Measurements from ENCODE around the gene ACTN1. TPM values are rescaled to one million over a fixed set of nuclear protein-coding genes. Genes with fewer than 3 reads are reported as not detected.

ACTN1 gene
- total and polyA plus RNA-seq, 2 of the 8 experiments (the other 6 are each of a cell fraction or from before 2014, with no cell fraction given): 236 to 262 TPM

DNA sequence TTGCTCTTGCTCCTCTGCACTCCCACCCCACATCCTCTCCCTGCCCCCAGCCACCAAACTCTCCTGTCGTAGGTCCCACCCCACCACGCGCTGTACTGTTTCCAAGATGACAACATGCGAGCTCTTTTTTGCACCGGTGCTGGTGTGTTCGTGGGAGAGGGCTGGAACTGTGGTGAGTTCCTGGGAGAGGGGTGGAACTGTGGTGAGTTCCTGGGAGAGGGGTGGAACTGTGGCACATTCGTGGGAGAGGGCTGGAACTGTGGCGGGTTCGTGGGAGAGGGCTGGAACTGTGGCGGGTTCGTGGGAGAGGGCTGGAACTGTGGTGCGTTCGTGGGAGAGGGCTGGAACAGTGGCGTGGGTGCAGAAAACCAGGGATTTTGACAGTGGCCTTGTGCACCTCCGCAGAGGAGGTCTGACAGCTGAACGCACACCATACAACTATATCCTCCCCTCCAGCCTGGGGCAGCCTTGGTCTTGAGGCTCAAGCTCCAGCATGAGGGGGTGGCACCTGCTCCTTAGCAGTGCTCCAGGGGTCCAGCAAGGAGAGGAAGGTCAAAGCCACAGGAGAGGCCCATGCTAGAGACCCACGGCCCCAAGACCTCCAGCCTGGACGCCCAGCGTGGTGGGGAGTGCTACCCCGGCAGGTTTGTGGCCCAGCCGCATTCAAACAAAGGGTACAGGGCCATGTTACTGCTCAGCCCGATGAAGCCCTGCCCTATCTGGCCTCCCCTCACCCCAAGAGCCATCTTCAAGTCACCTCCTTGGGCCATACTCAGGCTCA, 50.1 kb downstream of the ACTN1 start:
- ChIA-PET CTCF (ENCODE audit: partially characterized antibody) (interaction anchor here (1.8 to 22.6 kb wide), 5 partner anchors 11 to 179 kb away, joined by 5 to 291 read pairs (median 186); no protein-coding TSS in a partner anchor), POLR2A (ENCODE audit: partially characterized antibody) (interaction anchor here (1.0 to 1.8 kb wide), 3 partner anchors 9 to 40 kb away, joined by 3 to 8 read pairs (median 3); no protein-coding TSS in a partner anchor)
- Histone ChIP-seq H3K56ac (replicated peaks; ENCODE audit: insufficient read length, low read depth, low read length) (no peak overlapping the region), H3K9ac (replicated peaks in 1 of 4; ENCODE audit: extremely low read depth in 1 of 4, low read depth in 3 of 4, low read length in 3 of 4) (no peak overlapping the region), H2BK5ac (ENCODE audit: low read depth, low read length) (no peak overlapping the region), H3K14ac (ENCODE audit: insufficient read length) (no peak overlapping the region), H3K23ac (ENCODE audit: insufficient read length) (no peak overlapping the region), H4K20me1 (replicated peaks in 1 of 2; ENCODE audit: control insufficient read depth in 1 of 2, insufficient read depth in 2 of 2, low read length in 2 of 2) (peaks cover 17 to 30% of the 10 kb centered on the region in 2 experiments), H2BK15ac (ENCODE audit: low read length) (no peak overlapping the region), H3K4me3 (ENCODE audit: extremely low read depth in 1 of 4, insufficient read depth in 2 of 4, low read depth in 3 of 4, low read length in 4 of 4) (no peak overlapping the region), H3K27ac (ENCODE audit: low read depth, low read length) (no peak overlapping the region), H3K18ac (ENCODE audit: extremely low read depth, low read length) (no peak overlapping the region), H2BK20ac (ENCODE audit: low read length) (no peak overlapping the region), H2AK5ac (ENCODE audit: low read depth, low read length) (no peak overlapping the region), H3K79me1 (ENCODE audit: low read depth, low read length) (peaks cover 20% of the 10 kb centered on the region), H4K8ac (ENCODE audit: extremely low read depth, insufficient read depth, low read length) (peak overlapping the region; percentile 21), H3K4me2 (ENCODE audit: insufficient read depth in 1 of 2, low read depth in 2 of 2, low read length in 2 of 2) (no peak overlapping the region), H3K4ac (replicated peaks; ENCODE audit: insufficient read length, low read depth, low read length) (no peak overlapping the region), H3K9me3 (ENCODE audit: insufficient read depth in 2 of 2, low read depth in 1 of 2, low read length in 1 of 2) (no peaks in the 10 kb centered on the region), H3K36me3 (ENCODE audit: control insufficient read depth in 2 of 4, insufficient read depth in 4 of 4, low read length in 3 of 4) (peaks cover 0 to 12% (median 2%) of the 10 kb centered on the region in 4 experiments; a peak in 2 of 8 replicates), H3K79me2 (ENCODE audit: control insufficient read depth in 1 of 2, insufficient read depth in 2 of 2, low read length in 2 of 2) (peaks cover 12 to 97% of the 10 kb centered on the region in 2 experiments), H4K91ac (replicated peaks; ENCODE audit: insufficient read length, low read length) (no peak overlapping the region), H2AFZ (ENCODE audit: low read length) (no peak overlapping the region), H2BK12ac (ENCODE audit: low read depth, low read length) (no peak overlapping the region), H3K4me1 (replicated peaks in 1 of 4; ENCODE audit: control insufficient read depth in 3 of 4, insufficient read depth in 4 of 4, low read length in 3 of 4) (peaks cover 0 to 3% (median 1%) of the 10 kb centered on the region in 4 experiments; a peak in 4 of 7 replicates), H2BK120ac (replicated peaks; ENCODE audit: low read depth, low read length) (no peak overlapping the region), H3K27me3 (replicated peaks in 1 of 4; ENCODE audit: control insufficient read depth in 3 of 4, extremely low read depth in 1 of 4, insufficient read depth in 3 of 4, low read length in 3 of 4) (no peaks in the 10 kb centered on the region), H4K5ac (ENCODE audit: insufficient read length, low read depth, low read length) (no peak overlapping the region), H3K23me2 (ENCODE audit: low read depth, low read length) (no peaks in the 10 kb centered on the region)
- 0 out of 2 replicates have a peak, but pooled peaks have one; percentile 26 for TF ChIP-seq POLR2AphosphoS5 (IDR thresholded peaks at IDR 0.05; ENCODE audit: low read depth, low read length)
- TF ChIP-seq USF2 (IDR thresholded peaks at IDR 0.05; ENCODE audit: low read length): no peak
- FAIRE-seq (no peak), DNase-seq (ENCODE audit: low read depth in 1 of 2, low spot score in 2 of 2) (no peak)
- WGBS, 2 experiments (ENCODE audit: extremely low coverage in 1 of 2, insufficient coverage in 1 of 2, insufficient read length in 1 of 2, insufficient replicate concordance in 2 of 2, low coverage in 1 of 2, low lambda C conversion rate in 2 of 2, missing lambda C conversion rate in 1 of 2): 90% methylated on average over 21 of the region's 22 CpGs; no CpG with 5 or more reads in 1 of the 2 experiments

Data from H1 (cell line).